SK-N-SH (cell line): ENCODE data around the gene ITSN1. TPM values are rescaled to one million over a fixed set of nuclear protein-coding genes. Genes with fewer than 3 reads are reported as not detected.

Experiments
- CTCF ChIA-PET: fragments of 300-600, 350-600 bp; formaldehyde crosslinking; extraction: SDS; loops from one replicate; lab custom pipeline; 2021; lab: Yijun Ruan, JAX
- POLR2A ChIA-PET: fragments of 350-600 bp; sonication (Branson Sonifier 250); formaldehyde crosslinking; extraction: SDS; loops from one replicate; lab custom pipeline; 2020; ENCODE audit warnings: antibody characterized with exemption, inconsistent platforms; lab: Yijun Ruan, JAX
- DNase-seq: peaks from one replicate; pipeline ENCODE4 v3.0.0; 2012
- H2AFZ ChIP-seq: fragments of 200-600 bp; sonication (generic); 2 replicates; pipeline ENCODE4 v1.8.1; 2016; ENCODE audit warnings: antibody characterized with exemption, mild to moderate bottlenecking, low read depth
- H3F3A ChIP-seq: fragments of 200-600 bp; sonication (generic); replicated peaks from 2 replicates; pipeline ENCODE3; 2016; ENCODE audit warnings: antibody characterized with exemption, mild to moderate bottlenecking; ENCODE audit not compliant: insufficient read depth
- H3K27ac ChIP-seq, 2 experiments: fragments of 200-500 bp in 1 of 2; fragments of 200-600 bp in 1 of 2; sonication (Bioruptor generic) in 1 of 2; sonication (generic), shearing (Covaris generic) in 1 of 2; 2 replicates each; pipeline versions ENCODE4 v1.5.1 to v1.6.1; 2014 to 2016; ENCODE audit warnings: low read depth in 2 of 2, inconsistent platforms in 1 of 2, low read length in 1 of 2, mild to moderate bottlenecking in 1 of 2, mixed read lengths in 1 of 2
- H3K27me3 ChIP-seq: fragments of 200-600 bp; sonication (generic), shearing (Covaris generic); 2 replicates; pipeline ENCODE4 v1.6.1; 2016; ENCODE audit warnings: mixed run types; ENCODE audit not compliant: insufficient read depth
- H3K36me3 ChIP-seq, 2 experiments: fragments of 200-500 bp in 1 of 2; fragments of 200-600 bp in 1 of 2; sonication (Bioruptor generic) in 1 of 2; sonication (generic) in 1 of 2; replicated peaks in 1 of 2; 2 replicates each; pipeline versions ENCODE3 to v1.5.1; 2014 to 2016; ENCODE audit warnings: low read length in 1 of 2, mild to moderate bottlenecking in 1 of 2; ENCODE audit not compliant: insufficient read depth in 2 of 2, control insufficient read depth in 1 of 2
- H3K4me1 ChIP-seq, 2 experiments: fragments of 200-500 bp in 1 of 2; fragments of 200-600 bp in 1 of 2; sonication (Bioruptor generic) in 1 of 2; sonication (generic), shearing (Covaris generic) in 1 of 2; 2 replicates each; pipeline versions ENCODE4 v1.5.1 to v1.6.1; 2014 to 2016; ENCODE audit warnings: low read depth in 1 of 2, low read length in 1 of 2, mixed run types in 1 of 2; ENCODE audit not compliant: insufficient read depth in 2 of 2, control insufficient read depth in 1 of 2
- H3K4me2 ChIP-seq: fragments of 200-600 bp; sonication (generic), shearing (Covaris generic); 2 replicates; pipeline ENCODE4 v1.6.1; 2017; ENCODE audit warnings: mixed run types
- H3K4me3 ChIP-seq, 2 experiments: fragments of 200-500 bp in 1 of 2; fragments of 200-600 bp in 1 of 2; sonication (Bioruptor generic) in 1 of 2; sonication (generic), shearing (Covaris generic) in 1 of 2; 2 replicates each; pipeline versions ENCODE4 v1.5.1 to v1.8.1; 2014 to 2016; ENCODE audit warnings: low read depth in 2 of 2, inconsistent platforms in 1 of 2, low read length in 1 of 2, mild to moderate bottlenecking in 1 of 2, mixed read lengths in 1 of 2, moderate library complexity in 1 of 2
- H3K79me2 ChIP-seq: fragments of 200-600 bp; sonication (generic); 2 replicates; pipeline ENCODE4 v1.8.1; 2017; ENCODE audit warnings: mild to moderate bottlenecking; ENCODE audit not compliant: insufficient read depth
- H3K9ac ChIP-seq: fragments of 200-600 bp; sonication (generic); 2 replicates; pipeline ENCODE4 v1.6.1; 2017; ENCODE audit warnings: mixed run types
- H3K9me2 ChIP-seq: fragments of 200-600 bp; sonication (generic); 2 replicates; pipeline ENCODE4 v1.6.1; 2017; ENCODE audit warnings: mixed run types
- H3K9me3 ChIP-seq: fragments of 200-600 bp; sonication (generic); 2 replicates; pipeline ENCODE4 v1.6.1; 2017; ENCODE audit warnings: mixed run types, mild to moderate bottlenecking, moderate library complexity
- H4K20me1 ChIP-seq: fragments of 200-600 bp; sonication (generic); 2 replicates; pipeline ENCODE4 v1.6.1; 2017; ENCODE audit warnings: mild to moderate bottlenecking, mixed run types; ENCODE audit not compliant: insufficient read depth
- CHD2 ChIP-seq: fragments of 150-350 bp; IDR thresholded peaks from 2 replicates; pipeline ENCODE4 v1.6.1; 2018; ENCODE audit warnings: low read length; ENCODE audit not compliant: partially characterized antibody
- CTCF ChIP-seq: fragments of 200-600 bp; sonication (generic); IDR thresholded peaks from 2 replicates; pipeline ENCODE4 v1.6.1; 2017; ENCODE audit warnings: antibody characterized with exemption, mild to moderate bottlenecking, moderate library complexity
- ELF1 ChIP-seq: IDR thresholded peaks from 2 replicates; pipeline ENCODE4 v1.4.0; 2012
- EP300 ChIP-seq, 2 experiments: IDR thresholded peaks; 2 replicates each; pipeline versions ENCODE4 v1.4.0 to v1.6.1; 2012; ENCODE audit warnings: borderline replicate concordance in 1 of 2, low read depth in 1 of 2, low read length in 1 of 2
- EZH2phosphoT487 ChIP-seq: fragments of 200-600 bp; sonication (generic); IDR thresholded peaks from 2 replicates; pipeline ENCODE4 v1.6.1; 2017; ENCODE audit warnings: low read depth, mixed run types, mild to moderate bottlenecking, antibody characterized with exemption, moderate library complexity, borderline replicate concordance
- GABPA ChIP-seq: IDR thresholded peaks from 2 replicates; pipeline ENCODE4 v1.4.0; 2012; ENCODE audit warnings: low read depth, mild to moderate bottlenecking
- MEF2A ChIP-seq: IDR thresholded peaks from 2 replicates; pipeline ENCODE4 v1.4.0; 2012; ENCODE audit warnings: low read depth, borderline replicate concordance
- NFIC ChIP-seq: IDR thresholded peaks from 2 replicates; pipeline ENCODE4 v1.4.0; 2012; ENCODE audit warnings: borderline replicate concordance
- NRF1 ChIP-seq: IDR thresholded peaks from 2 replicates; pipeline ENCODE4 v1.6.1; 2012; ENCODE audit warnings: low read depth, mild to moderate bottlenecking, low read length
- POLR2AphosphoS5 ChIP-seq: IDR thresholded peaks from 2 replicates; pipeline ENCODE4 v1.6.1; 2012; ENCODE audit warnings: low read depth, low read length
- RFX5 ChIP-seq: IDR thresholded peaks from 2 replicates; pipeline ENCODE4 v1.6.1; 2012; ENCODE audit warnings: mild to moderate bottlenecking, improper control_type of control experiment, low read length
- SIN3A ChIP-seq: IDR thresholded peaks from 2 replicates; pipeline ENCODE4 v1.6.1; 2012; ENCODE audit warnings: low read depth, mild to moderate bottlenecking, low read length, moderate library complexity, borderline replicate concordance
- SMC3 ChIP-seq: IDR thresholded peaks from 2 replicates; pipeline ENCODE4 v1.6.1; 2012; ENCODE audit warnings: low read depth, low read length, improper control_type of control experiment
- TAF1 ChIP-seq: IDR thresholded peaks from 2 replicates; pipeline ENCODE4 v1.6.1; 2012; ENCODE audit warnings: low read depth, mild to moderate bottlenecking, low read length, moderate library complexity, borderline replicate concordance
- TEAD4 ChIP-seq: IDR thresholded peaks from 2 replicates; pipeline ENCODE4 v1.4.0; 2012; ENCODE audit warnings: mild to moderate bottlenecking, borderline replicate concordance; ENCODE audit not compliant: insufficient read depth
- USF1 ChIP-seq: IDR thresholded peaks from 2 replicates; pipeline ENCODE4 v1.4.0; 2012; ENCODE audit warnings: low read depth, borderline replicate concordance
- YY1 ChIP-seq: IDR thresholded peaks from 2 replicates; pipeline ENCODE4 v1.4.0; 2012; ENCODE audit warnings: low read depth, mild to moderate bottlenecking
- ZBTB33 ChIP-seq: IDR thresholded peaks from 2 replicates; pipeline ENCODE4 v1.4.0; 2012; ENCODE audit warnings: low read depth, borderline replicate concordance
- WGBS: methylation state at CpG from one replicate; pipeline ENCODE4 v1.1.6; 2017; ENCODE audit warnings: low lambda C conversion rate; 5-methylcytosine and 5-hydroxymethylcytosine counted together
- polyA plus RNA-seq, 3 experiments: library from polyadenylated mRNA; depleted of rRNA; stranded (reverse); fragments of >200 nt; gene quantifications; 2 replicates each; pipeline ENCODE4 v1.2.3, GENCODE V29; 2012
- TF ChIP-seq, protein P1 (sequence below): fragments of 150-350 bp; IDR thresholded peaks from 2 replicates; pipeline ENCODE4 v1.6.1; 2017; ENCODE audit warnings: antibody characterized with exemption, low read length, low read depth, borderline replicate concordance
- TF ChIP-seq, protein P2 (sequence below): IDR thresholded peaks from 2 replicates; pipeline ENCODE4; 2012

Gene ITSN1
- polyA plus RNA-seq, 1 of the 3 experiments (the other 2 are of a cell fraction): 27.8 TPM

GRCh38 chr21:33739701-33740100 lies 97.4 kb downstream of the ITSN1 start:
- Histone ChIP-seq H4K20me1 (no peaks in the 10 kb centered on the region), H3K4me2 (no peak overlapping the region), H3K79me2 (no peaks in the 10 kb centered on the region), H3K27me3 (no peaks in the 10 kb centered on the region), H2AFZ (no peak overlapping the region), H3K4me1 (no peaks in the 10 kb centered on the region), H3K4me3 (no peak overlapping the region), H3K9me2 (no peaks in the 10 kb centered on the region), H3F3A (no peaks in the 10 kb centered on the region), H3K27ac (no peak overlapping the region), H3K36me3 (peaks cover 2 to 38% of the 10 kb centered on the region in 2 experiments), H3K9me3 (no peaks in the 10 kb centered on the region), H3K9ac (no peak overlapping the region)
- POLR2A ChIA-PET: no interaction called here
- 97% methylated on average over 5 of the region's 5 CpGs for WGBS
- TF ChIP-seq TEAD4 (no peak), POLR2AphosphoS5 (no peak), NFIC (no peak), CHD2 (no peak), TAF1 (no peak), SMC3 (no peak), MEF2A (no peak), SIN3A (no peak), RFX5 (no peak), USF1 (no peak), ZBTB33 (no peak), GABPA (no peak), YY1 (no peak), ELF1 (no peak), CTCF (no peak), EP300 (IDR thresholded peaks at IDR 0.05; ENCODE audit: borderline replicate concordance in 1 of 2, low read depth in 1 of 2, low read length in 1 of 2) (no peak), EZH2phosphoT487 (no peak), NRF1 (no peak)
- TF ChIP-seq, protein P1, sequence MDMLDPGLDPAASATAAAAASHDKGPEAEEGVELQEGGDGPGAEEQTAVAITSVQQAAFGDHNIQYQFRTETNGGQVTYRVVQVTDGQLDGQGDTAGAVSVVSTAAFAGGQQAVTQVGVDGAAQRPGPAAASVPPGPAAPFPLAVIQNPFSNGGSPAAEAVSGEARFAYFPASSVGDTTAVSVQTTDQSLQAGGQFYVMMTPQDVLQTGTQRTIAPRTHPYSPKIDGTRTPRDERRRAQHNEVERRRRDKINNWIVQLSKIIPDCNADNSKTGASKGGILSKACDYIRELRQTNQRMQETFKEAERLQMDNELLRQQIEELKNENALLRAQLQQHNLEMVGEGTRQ: no peak
- TF ChIP-seq, protein P2, sequence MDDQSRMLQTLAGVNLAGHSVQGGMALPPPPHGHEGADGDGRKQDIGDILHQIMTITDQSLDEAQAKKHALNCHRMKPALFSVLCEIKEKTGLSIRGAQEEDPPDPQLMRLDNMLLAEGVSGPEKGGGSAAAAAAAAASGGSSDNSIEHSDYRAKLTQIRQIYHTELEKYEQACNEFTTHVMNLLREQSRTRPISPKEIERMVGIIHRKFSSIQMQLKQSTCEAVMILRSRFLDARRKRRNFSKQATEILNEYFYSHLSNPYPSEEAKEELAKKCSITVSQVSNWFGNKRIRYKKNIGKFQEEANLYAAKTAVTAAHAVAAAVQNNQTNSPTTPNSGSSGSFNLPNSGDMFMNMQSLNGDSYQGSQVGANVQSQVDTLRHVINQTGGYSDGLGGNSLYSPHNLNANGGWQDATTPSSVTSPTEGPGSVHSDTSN: no peak
- CTCF ChIA-PET: no interaction called here
- no peak for DNase-seq
